Kidney (tissue), 14 donors: ENCODE results near the gene CEP104. TPM values are rescaled to one million over a fixed set of nuclear protein-coding genes. Genes with fewer than 3 reads are reported as not detected.

Experiments used
- DNase-seq, 5 donors: peaks; one replicate each; pipeline ENCODE4 v3.0.0-alpha.2; 2013 to 2020
- FAIRE-seq: peaks from 2 replicates; lab custom pipeline; 2012; peaks lifted over from hg19 to GRCh38; lab: Jason Lieb, UNC
- H3K27ac ChIP-seq, 2 donors: one replicate each; pipeline ENCODE4 v1.7.0; 2013; ENCODE audit warnings: low read depth in 2 of 2, low read length in 2 of 2, inconsistent platforms in 1 of 2
- H3K27me3 ChIP-seq: one replicate; pipeline ENCODE4 v1.7.1; 2013; ENCODE audit warnings: low read length, inconsistent platforms; ENCODE audit not compliant: control insufficient read depth, insufficient read depth
- H3K36me3 ChIP-seq, 3 donors: one replicate each; pipeline versions ENCODE4 v1.7.0 to v1.7.1; 2013; ENCODE audit warnings: low read length in 3 of 3, control low read depth in 1 of 3, inconsistent platforms in 1 of 3; ENCODE audit not compliant: insufficient read depth in 3 of 3, control insufficient read depth in 2 of 3
- H3K4me1 ChIP-seq, 3 donors: one replicate each; pipeline versions ENCODE4 v1.7.0 to v1.7.1; 2013; ENCODE audit warnings: low read length in 3 of 3, inconsistent platforms in 1 of 3, low read depth in 1 of 3; ENCODE audit not compliant: control insufficient read depth in 2 of 3, insufficient read depth in 2 of 3
- H3K4me3 ChIP-seq, 3 donors: one replicate each; pipeline versions ENCODE4 v1.7.0 to v1.8.1; 2013; ENCODE audit warnings: low read length in 3 of 3, control low read depth in 1 of 3, inconsistent platforms in 1 of 3
- H3K9ac ChIP-seq, 3 donors: one replicate each; pipeline versions ENCODE4 v1.7.0 to v1.7.1; 2013; ENCODE audit warnings: low read length in 3 of 3, control low read depth in 1 of 3, inconsistent platforms in 1 of 3
- H3K9me3 ChIP-seq, 3 donors: one replicate each; pipeline versions ENCODE4 v1.7.0 to v1.7.1; 2013; ENCODE audit warnings: low read length in 3 of 3, control low read depth in 1 of 3, inconsistent platforms in 1 of 3; ENCODE audit not compliant: control insufficient read depth in 2 of 3, insufficient read depth in 1 of 3
- intact Hi-C: fragments of 100-400 bp; cut with DNase I; formaldehyde crosslinking; loops from one replicate; pipeline ENCODE4 v1.11.1; 2022
- polyA plus RNA-seq: library from polyadenylated mRNA; stranded (reverse); fragments of 350-450 nt; fragmentation: Illumina TruSeq; extraction: RNeasy Lipid Tissue Mini Kit (QIAGEN cat#74804); gene quantifications from one replicate; pipeline ENCODE4 v1.2.3, GENCODE V29; 2014; ENCODE audit warnings: low read depth, low replicate concordance; ENCODE audit not compliant: insufficient read depth
- total RNA-seq: library from RNA; stranded (reverse); fragmentation: NEBNext Ultra II Directional; extraction: Animal tissue kit (Norgen Biotek cat#: 25700); gene quantifications from one replicate; pipeline ENCODE4 v1.2.1, GENCODE V29; 2021
- TF ChIP-seq, protein P1 (sequence below): IDR thresholded peaks from 3 replicates; pipeline ENCODE4 v1.5.1; 2012; ENCODE audit warnings: mild to moderate bottlenecking, moderate library complexity, borderline replicate concordance; ENCODE audit not compliant: insufficient read depth; ENCODE audit errors: extremely low read depth
- donor health status: control.
- donor health status: control.
- donor health status: control.
- donor health status: control.
- donor health status: control.
- donor health status: DM: yes; HTN: yes; CAD: no.
- donor health status: Normal renal cell carcinoma (clear cell type).

Gene CEP104
- total and polyA plus RNA-seq, 2 donors from 2014 or later: 11.1 to 51.2 TPM

DNA sequence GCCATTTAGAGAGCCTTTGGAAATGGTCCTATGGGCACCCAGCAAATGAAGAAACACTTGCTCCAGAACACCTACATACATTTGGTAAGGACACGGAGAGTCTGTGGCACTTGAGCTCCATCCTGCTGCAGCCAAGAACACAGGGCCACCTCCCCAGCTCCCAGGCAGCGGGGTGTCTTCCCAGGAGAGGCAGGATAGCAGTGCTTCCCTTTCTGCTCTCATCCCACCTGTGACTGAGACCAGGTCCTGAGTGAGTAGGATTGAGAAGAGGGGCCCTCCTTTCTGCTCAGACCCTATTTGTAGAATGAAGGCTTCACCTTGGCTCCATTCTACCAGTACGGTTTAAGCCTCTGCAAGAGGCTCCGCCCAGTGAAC, 38.9 kb upstream of the CEP104 start:
- Histone ChIP-seq H3K27ac (no peak overlapping the region), H3K4me1 (peaks cover 0 to 6% (median 3%) of the 10 kb centered on the region in 3 donors), H3K9ac (no peak overlapping the region), H3K4me3 (no peak overlapping the region), H3K36me3 (peaks cover 0 to 8% (median 0%) of the 10 kb centered on the region in 3 donors), H3K27me3 (no peaks in the 10 kb centered on the region), H3K9me3 (peaks cover 0 to 5% (median 0%) of the 10 kb centered on the region in 3 donors)
- intact Hi-C loops: no loop called here
- TF ChIP-seq, protein P1, sequence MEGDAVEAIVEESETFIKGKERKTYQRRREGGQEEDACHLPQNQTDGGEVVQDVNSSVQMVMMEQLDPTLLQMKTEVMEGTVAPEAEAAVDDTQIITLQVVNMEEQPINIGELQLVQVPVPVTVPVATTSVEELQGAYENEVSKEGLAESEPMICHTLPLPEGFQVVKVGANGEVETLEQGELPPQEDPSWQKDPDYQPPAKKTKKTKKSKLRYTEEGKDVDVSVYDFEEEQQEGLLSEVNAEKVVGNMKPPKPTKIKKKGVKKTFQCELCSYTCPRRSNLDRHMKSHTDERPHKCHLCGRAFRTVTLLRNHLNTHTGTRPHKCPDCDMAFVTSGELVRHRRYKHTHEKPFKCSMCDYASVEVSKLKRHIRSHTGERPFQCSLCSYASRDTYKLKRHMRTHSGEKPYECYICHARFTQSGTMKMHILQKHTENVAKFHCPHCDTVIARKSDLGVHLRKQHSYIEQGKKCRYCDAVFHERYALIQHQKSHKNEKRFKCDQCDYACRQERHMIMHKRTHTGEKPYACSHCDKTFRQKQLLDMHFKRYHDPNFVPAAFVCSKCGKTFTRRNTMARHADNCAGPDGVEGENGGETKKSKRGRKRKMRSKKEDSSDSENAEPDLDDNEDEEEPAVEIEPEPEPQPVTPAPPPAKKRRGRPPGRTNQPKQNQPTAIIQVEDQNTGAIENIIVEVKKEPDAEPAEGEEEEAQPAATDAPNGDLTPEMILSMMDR: no peak
- FAIRE-seq (no peak), DNase-seq (peak in 1 of 5 donors; percentile 21)

DNA sequence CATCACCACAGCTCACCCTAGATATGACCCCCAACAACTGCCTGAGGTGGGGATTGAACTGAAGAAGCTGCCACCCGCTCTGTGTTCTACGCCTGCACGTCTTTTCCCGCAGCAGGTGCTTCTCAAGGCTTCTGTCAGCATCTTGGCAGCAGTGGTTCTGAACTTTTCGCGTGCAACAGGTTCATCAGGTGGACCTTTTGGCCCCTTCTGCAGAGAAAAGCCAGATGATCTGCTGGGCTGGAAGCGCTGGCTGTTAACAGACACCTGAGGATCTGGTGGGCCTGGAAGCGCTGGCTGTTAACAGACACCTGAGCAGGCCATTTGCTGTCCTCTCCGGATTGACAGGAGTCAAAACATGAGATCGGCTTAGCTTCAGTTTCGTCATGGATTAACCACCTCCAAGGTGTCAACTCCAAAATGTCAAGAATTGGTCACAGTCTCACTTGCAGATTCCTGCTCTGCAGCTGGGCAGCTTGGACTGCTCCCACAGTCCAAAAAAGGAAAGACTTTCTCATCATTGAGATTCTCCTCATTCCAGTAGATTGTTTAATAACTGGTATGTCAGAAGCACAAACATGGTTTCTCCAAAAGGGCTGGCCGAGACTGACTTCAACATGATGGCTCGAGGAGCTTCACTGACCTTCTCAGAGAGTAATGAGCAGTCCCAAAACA, 38.4 kb upstream of the CEP104 start:
- Histone ChIP-seq H3K9ac (no peak overlapping the region), H3K27me3 (no peaks in the 10 kb centered on the region), H3K4me1 (peaks cover 0 to 6% (median 3%) of the 10 kb centered on the region in 3 donors), H3K27ac (no peak overlapping the region), H3K9me3 (peaks cover 0 to 5% (median 0%) of the 10 kb centered on the region in 3 donors), H3K36me3 (peaks cover 0 to 13% (median 0%) of the 10 kb centered on the region in 3 donors), H3K4me3 (no peak overlapping the region)
- TF ChIP-seq, protein P1: no peak
- intact Hi-C loops: no loop called here
- FAIRE-seq: no peak
- DNase-seq: peak in 1 of 5 donors; percentile 24

DNA sequence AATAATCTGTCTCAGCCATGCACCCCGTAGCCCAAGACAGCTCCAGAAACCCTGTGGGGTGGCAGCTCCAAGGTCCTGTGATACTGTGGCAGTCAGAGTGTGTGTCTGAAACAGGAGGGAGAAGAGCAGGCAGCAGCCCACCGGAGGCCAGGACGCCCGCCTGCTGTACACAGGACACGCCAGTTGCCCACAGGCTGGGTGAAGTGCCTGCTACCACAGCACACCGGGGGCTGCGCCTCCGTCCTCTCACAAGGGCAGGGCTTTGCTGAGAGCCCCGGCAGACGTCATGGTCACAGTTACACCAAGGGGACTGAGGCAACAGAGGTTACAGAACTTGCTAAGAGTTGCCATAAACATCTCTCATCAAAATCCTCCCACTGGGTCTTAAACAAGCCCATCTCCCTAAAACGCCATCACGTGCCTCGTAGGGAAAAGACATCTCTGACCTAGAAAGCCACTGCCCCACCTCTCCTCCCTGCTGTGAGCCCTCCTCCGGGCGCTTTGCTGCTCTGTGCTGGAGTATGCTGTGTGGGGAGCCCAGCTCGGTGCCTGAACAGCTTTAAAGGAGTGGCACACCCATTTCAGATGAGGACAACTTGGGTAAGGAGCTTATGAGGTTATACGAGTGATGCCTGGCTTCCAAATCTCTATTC, 37.7 kb upstream of the CEP104 start:
- TF ChIP-seq, protein P1: no peak
- intact Hi-C loops: no loop called here
- FAIRE-seq: no peak
- peak in 1 of 5 donors; percentile 56 for DNase-seq
- Histone ChIP-seq H3K27me3 (no peaks in the 10 kb centered on the region), H3K36me3 (peaks cover 0 to 19% (median 3%) of the 10 kb centered on the region in 3 donors), H3K27ac (no peak overlapping the region), H3K9ac (no peak overlapping the region), H3K4me3 (no peak overlapping the region), H3K4me1 (peaks cover 0 to 6% (median 3%) of the 10 kb centered on the region in 3 donors), H3K9me3 (peaks cover 0 to 5% (median 0%) of the 10 kb centered on the region in 3 donors)
